ENCODE data around the gene HTR5A.
"Not testable (repeated sequence)": the region's sequence is repeated elsewhere in the genome, so short reads cannot be mapped to it uniquely, and the experiment has no call there.

The HTR5A gene

GRCh38 chr7:155069992-155070751, at the start of gene HTR5A:
TSS of gene HTR5A (plus strand) at chr7:155070324. CDS start at chr7:155070900, 576 bp downstream.
- DNase-seq = peak; percentile 76

GRCh38 chr7:155020996-155021395, 49.1 kb upstream of the HTR5A start:
- no peak for DNase-seq

- DNase-seq = no peak
These were observed 48.4 kb upstream of the HTR5A start for GRCh38 chr7:155021699-155022145.

- DNase-seq = no peak
These were observed 42.2 kb upstream of the HTR5A start for GRCh38 chr7:155027879-155028278.

GRCh38 chr7:155032978-155033377, 37.1 kb upstream of the HTR5A start:
- no peak for DNase-seq

- DNase-seq = not testable (repeated sequence)
These were observed 35.6 kb upstream of the HTR5A start for GRCh38 chr7:155034495-155034894.

GRCh38 chr7:155038335-155038734, 31.8 kb upstream of the HTR5A start:
- DNase-seq = no peak

GRCh38 chr7:155043756-155044155, 26.4 kb upstream of the HTR5A start:
- no peak for DNase-seq

- DNase-seq = no peak
These were observed 22.1 kb upstream of the HTR5A start for GRCh38 chr7:155048006-155048405.

- no peak for DNase-seq
These were observed 18.8 kb upstream of the HTR5A start for GRCh38 chr7:155051355-155051754.

- no peak for DNase-seq
These were observed 17.1 kb upstream of the HTR5A start for GRCh38 chr7:155053002-155053401.

GRCh38 chr7:155054761-155055160, 15.4 kb upstream of the HTR5A start:
- no peak for DNase-seq

- DNase-seq = no peak
These were observed 13.0 kb upstream of the HTR5A start for GRCh38 chr7:155057076-155057475.

GRCh38 chr7:155058896-155059295, 11.2 kb upstream of the HTR5A start:
- DNase-seq = no peak

- DNase-seq = no peak
These were observed 10.4 kb upstream of the HTR5A start for GRCh38 chr7:155059703-155060102.

- no peak for DNase-seq
These were observed 7.7 kb upstream of the HTR5A start for GRCh38 chr7:155062411-155062810.

GRCh38 chr7:155064186-155064585, 5.9 kb upstream of the HTR5A start:
- DNase-seq = no peak

GRCh38 chr7:155066417-155066950, 3.6 kb upstream of the HTR5A start:
- DNase-seq = no peak

GRCh38 chr7:155071121-155071651, 1.1 kb downstream of the HTR5A start:
- no peak for DNase-seq

- no peak for DNase-seq
These were observed 1.9 kb downstream of the HTR5A start for GRCh38 chr7:155071916-155072571.

GRCh38 chr7:155073922-155074321, 3.8 kb downstream of the HTR5A start:
- DNase-seq = no peak

- DNase-seq = no peak
These were observed 13.9 kb downstream of the HTR5A start for GRCh38 chr7:155084021-155084420.

- no peak for DNase-seq
These were observed 14.8 kb downstream of the HTR5A start for GRCh38 chr7:155084969-155085368.

GRCh38 chr7:155090684-155091083, 20.6 kb downstream of the HTR5A start:
- no peak for DNase-seq
